Measurements from ENCODE around the gene SHB. TPM values are rescaled to one million over a fixed set of nuclear protein-coding genes. Genes with fewer than 3 reads are reported as not detected.

SHB gene
- total RNA-seq, 1 experiment from 2014 or later = 20.7 TPM

DNA sequence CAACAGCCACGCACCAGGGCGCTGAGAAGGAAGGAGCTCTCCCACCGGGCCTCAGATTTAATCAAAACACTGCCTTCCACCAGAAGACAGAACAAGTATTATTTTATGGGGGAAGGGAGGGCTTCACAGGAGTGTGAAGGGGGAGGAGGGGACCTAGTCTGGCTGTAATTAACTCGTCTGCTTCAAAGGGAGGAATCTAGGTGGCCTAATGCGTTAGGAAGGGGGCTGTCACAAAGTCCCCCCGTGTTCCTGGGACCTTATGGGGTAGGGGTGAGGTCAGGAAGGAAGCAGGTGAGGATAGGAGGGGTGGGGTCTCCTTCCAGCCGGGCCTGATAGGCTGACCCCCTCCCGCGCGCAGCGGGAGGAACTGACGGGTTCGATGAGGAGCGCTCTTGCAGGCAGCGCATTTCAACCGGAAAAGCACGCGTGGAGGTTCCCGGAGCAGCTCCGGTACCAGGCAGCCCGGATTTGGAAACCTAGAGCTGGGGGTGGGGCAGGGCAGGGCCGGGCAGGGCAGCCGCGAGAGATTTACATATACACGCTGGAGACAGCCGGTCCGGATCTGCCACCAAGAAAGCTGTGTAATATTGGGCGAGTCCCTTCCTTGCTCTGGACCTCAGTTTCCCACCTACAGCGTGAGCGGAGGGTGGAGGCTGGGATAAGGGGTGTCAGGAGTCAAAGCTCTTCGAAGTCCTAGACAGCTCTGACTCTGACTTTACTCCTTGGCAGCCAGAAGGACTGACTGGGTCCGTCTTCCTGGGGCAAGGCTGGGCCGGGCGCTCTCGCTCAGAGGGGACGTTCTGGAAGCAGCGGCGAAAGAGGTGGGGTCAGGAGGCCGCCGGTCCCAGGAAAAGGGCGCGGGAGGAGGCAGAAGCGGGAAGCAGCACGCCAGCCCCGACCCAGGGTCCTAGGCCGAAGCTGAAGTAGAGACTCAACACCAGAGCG is 1.8 kb downstream of the SHB start:
- no peaks in the 10 kb centered on the region for H3K9me3 ChIP-seq (ENCODE audit: low read depth, low read length, poor library complexity, severe bottlenecking)
- H3K4me3 ChIP-seq (ENCODE audit: low read depth, low read length, poor library complexity, severe bottlenecking) = peak overlapping the region; percentile 89
- POLR2A ChIA-PET (ENCODE audit: low non-redundant PET) = no interaction called here
- H3K36me3 ChIP-seq (ENCODE audit: insufficient read depth, low read length, poor library complexity, severe bottlenecking) = no peaks in the 10 kb centered on the region
- H3K27me3 ChIP-seq (replicated peaks; ENCODE audit: insufficient read depth, low read depth, low read length, poor library complexity) = no peaks in the 10 kb centered on the region
- no peak for TF ChIP-seq EZH2 (IDR thresholded peaks at IDR 0.05; ENCODE audit: borderline replicate concordance, low read depth, low read length, poor library complexity, severe bottlenecking)
- TF ChIP-seq, protein P1, sequence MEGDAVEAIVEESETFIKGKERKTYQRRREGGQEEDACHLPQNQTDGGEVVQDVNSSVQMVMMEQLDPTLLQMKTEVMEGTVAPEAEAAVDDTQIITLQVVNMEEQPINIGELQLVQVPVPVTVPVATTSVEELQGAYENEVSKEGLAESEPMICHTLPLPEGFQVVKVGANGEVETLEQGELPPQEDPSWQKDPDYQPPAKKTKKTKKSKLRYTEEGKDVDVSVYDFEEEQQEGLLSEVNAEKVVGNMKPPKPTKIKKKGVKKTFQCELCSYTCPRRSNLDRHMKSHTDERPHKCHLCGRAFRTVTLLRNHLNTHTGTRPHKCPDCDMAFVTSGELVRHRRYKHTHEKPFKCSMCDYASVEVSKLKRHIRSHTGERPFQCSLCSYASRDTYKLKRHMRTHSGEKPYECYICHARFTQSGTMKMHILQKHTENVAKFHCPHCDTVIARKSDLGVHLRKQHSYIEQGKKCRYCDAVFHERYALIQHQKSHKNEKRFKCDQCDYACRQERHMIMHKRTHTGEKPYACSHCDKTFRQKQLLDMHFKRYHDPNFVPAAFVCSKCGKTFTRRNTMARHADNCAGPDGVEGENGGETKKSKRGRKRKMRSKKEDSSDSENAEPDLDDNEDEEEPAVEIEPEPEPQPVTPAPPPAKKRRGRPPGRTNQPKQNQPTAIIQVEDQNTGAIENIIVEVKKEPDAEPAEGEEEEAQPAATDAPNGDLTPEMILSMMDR (conservative IDR thresholded peaks at IDR 0.05; ENCODE audit: low read depth, low read length) = no peak
- no TSS peak for BruUV-seq (replicated peaks)
- H3K27ac ChIP-seq (ENCODE audit: low read depth, low read length, poor library complexity, severe bottlenecking) = peak overlapping the region; percentile 91
- peaks cover 32% of the 10 kb centered on the region for H3K4me1 ChIP-seq (ENCODE audit: insufficient read depth, low read length, poor library complexity, severe bottlenecking)
- DNase-seq (ENCODE audit: low spot score) = peak; percentile 37
- intact Hi-C loops (cut with micrococcal nuclease; ENCODE audit: unreplicated experiment) = loop anchor here (5.0 to 10.0 kb wide), 2 partner anchors 40 to 102 kb away; no protein-coding TSS in a partner anchor
- CTCF ChIA-PET = no interaction called here

DNA sequence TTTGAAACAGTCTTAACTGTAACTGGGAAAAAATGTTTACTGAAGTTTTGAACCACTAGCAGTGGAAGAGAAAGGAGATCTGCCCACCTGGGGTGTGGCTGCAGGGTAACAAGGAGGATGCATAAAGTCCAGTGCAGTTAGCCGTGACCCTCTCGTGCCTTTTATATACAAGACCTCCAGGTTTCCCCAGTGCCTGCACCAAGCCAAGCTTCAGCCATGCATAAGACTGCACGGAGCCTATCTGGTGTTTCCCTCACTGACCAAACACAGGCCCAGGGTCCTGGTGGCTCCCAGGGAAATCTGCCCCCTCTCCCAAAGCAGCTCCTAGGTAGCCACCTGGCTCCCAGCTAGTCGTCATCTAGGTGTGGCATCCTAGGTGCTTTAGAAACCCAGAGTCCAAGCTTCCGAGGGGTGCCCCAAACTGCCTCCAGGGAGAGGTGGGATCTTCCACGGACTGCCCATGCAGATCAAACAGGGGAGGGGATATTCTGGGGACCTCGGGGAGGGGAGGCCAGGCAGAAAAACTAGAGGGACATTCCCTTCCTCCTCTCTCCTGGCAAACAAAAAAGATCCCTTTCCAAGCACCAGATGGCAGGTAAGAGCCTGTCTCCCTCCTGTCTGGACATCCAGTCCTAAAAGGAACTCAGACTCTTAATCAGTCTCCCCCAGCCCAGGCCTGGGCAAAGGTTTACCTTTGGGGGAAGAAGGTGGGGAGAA is 2.7 kb downstream of the SHB start:
- no peaks in the 10 kb centered on the region for H3K36me3 ChIP-seq (ENCODE audit: insufficient read depth, low read length, poor library complexity, severe bottlenecking)
- peaks cover 40% of the 10 kb centered on the region for H3K4me1 ChIP-seq (ENCODE audit: insufficient read depth, low read length, poor library complexity, severe bottlenecking)
- TF ChIP-seq, protein P1 (conservative IDR thresholded peaks at IDR 0.05; ENCODE audit: low read depth, low read length) = no peak
- TF ChIP-seq EZH2 (IDR thresholded peaks at IDR 0.05; ENCODE audit: borderline replicate concordance, low read depth, low read length, poor library complexity, severe bottlenecking) = no peak
- H3K27me3 ChIP-seq (replicated peaks; ENCODE audit: insufficient read depth, low read depth, low read length, poor library complexity) = no peaks in the 10 kb centered on the region
- ChIA-PET CTCF (no interaction called here), POLR2A (ENCODE audit: low non-redundant PET) (no interaction called here)
- peak overlapping the region; percentile 91 for H3K27ac ChIP-seq (ENCODE audit: low read depth, low read length, poor library complexity, severe bottlenecking)
- BruUV-seq (replicated peaks) = TSS peak; percentile 26
- no peak for DNase-seq (ENCODE audit: low spot score)
- intact Hi-C loops (cut with micrococcal nuclease; ENCODE audit: unreplicated experiment) = loop anchor here (5.0 to 10.0 kb wide), 2 partner anchors 39 to 102 kb away; no protein-coding TSS in a partner anchor
- H3K9me3 ChIP-seq (ENCODE audit: low read depth, low read length, poor library complexity, severe bottlenecking) = no peaks in the 10 kb centered on the region
- H3K4me3 ChIP-seq (ENCODE audit: low read depth, low read length, poor library complexity, severe bottlenecking) = peak overlapping the region; percentile 89

DNA sequence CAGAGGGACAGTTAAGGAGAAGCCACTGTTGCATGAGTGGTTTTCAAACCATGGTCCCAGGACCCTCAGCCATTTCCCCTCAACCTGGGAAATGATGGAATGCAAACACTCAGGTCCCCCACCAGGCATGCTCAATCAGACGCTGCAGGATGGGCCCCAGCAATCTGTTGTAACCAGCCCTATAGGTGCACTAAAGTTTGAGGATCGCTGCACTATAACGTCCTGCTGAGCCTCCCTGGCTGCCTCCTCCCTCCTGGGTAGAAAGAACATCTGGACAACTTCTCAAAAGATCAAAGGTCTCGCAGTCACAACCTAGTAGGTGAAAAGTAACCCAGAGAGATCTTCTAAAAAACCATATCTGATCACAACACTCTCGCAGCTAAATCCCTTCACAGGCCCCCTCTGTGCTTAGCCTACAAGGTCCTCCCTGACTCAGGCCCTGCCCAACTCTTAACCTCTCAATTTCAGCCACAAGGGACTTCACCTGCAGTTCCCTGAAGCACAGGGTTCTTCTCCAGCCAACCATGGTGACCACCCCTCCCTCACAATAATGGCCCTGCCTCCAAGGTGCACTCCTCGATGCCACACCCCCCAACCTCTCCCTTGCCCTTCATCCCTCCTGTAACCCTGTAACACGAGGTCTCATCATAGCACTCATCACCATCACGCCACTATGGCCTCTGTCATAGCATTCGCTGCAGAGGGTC is 3.5 kb downstream of the SHB start:
- no peak for DNase-seq (ENCODE audit: low spot score)
- ChIA-PET CTCF (no interaction called here), POLR2A (ENCODE audit: low non-redundant PET) (no interaction called here)
- no TSS peak for BruUV-seq (replicated peaks)
- no peak overlapping the region for H3K27ac ChIP-seq (ENCODE audit: low read depth, low read length, poor library complexity, severe bottlenecking)
- no peaks in the 10 kb centered on the region for H3K27me3 ChIP-seq (replicated peaks; ENCODE audit: insufficient read depth, low read depth, low read length, poor library complexity)
- no peaks in the 10 kb centered on the region for H3K9me3 ChIP-seq (ENCODE audit: low read depth, low read length, poor library complexity, severe bottlenecking)
- TF ChIP-seq, protein P1 (conservative IDR thresholded peaks at IDR 0.05; ENCODE audit: low read depth, low read length) = no peak
- TF ChIP-seq EZH2 (IDR thresholded peaks at IDR 0.05; ENCODE audit: borderline replicate concordance, low read depth, low read length, poor library complexity, severe bottlenecking) = no peak
- H3K4me3 ChIP-seq (ENCODE audit: low read depth, low read length, poor library complexity, severe bottlenecking) = peak overlapping the region; percentile 20
- H3K36me3 ChIP-seq (ENCODE audit: insufficient read depth, low read length, poor library complexity, severe bottlenecking) = no peaks in the 10 kb centered on the region
- H3K4me1 ChIP-seq (ENCODE audit: insufficient read depth, low read length, poor library complexity, severe bottlenecking) = peaks cover 42% of the 10 kb centered on the region
- intact Hi-C loops (cut with micrococcal nuclease; ENCODE audit: unreplicated experiment) = loop anchor here (5.0 to 10.0 kb wide), 2 partner anchors 38 to 101 kb away; no protein-coding TSS in a partner anchor

Data from A673 (cell line).